Measurements from ENCODE around the gene CFTR. TPM values are rescaled to one million over a fixed set of nuclear protein-coding genes. Genes with fewer than 3 reads are reported as not detected.

Gene CFTR
- total and polyA plus RNA-seq, 2 of the 4 experiments (the other 2 are of a cell fraction) = 0.18 to 0.21 TPM

- intact Hi-C loops (cut with micrococcal nuclease) = no loop called here
- Histone ChIP-seq H3K4me2 (ENCODE audit: low read depth, low read length) (no peak overlapping the region), H3K9ac (ENCODE audit: low read depth, low read length) (no peak overlapping the region), H3K36me3 (ENCODE audit: control insufficient read depth, insufficient read depth, low read length) (no peaks in the 10 kb centered on the region), H4K20me1 (ENCODE audit: insufficient read depth, low read length) (no peaks in the 10 kb centered on the region), H3K79me1 (ENCODE audit: low read depth in 1 of 2, low read length in 2 of 2) (no peaks in the 10 kb centered on the region), H3K4ac (ENCODE audit: low read depth, low read length) (no peak overlapping the region), H2AK5ac (ENCODE audit: low read depth, low read length) (no peak overlapping the region), H3K27me3 (ENCODE audit: control insufficient read depth, insufficient read depth, low read length) (no peaks in the 10 kb centered on the region), H3K27ac (ENCODE audit: insufficient read depth, low read length) (no peak overlapping the region), H2BK120ac (ENCODE audit: low read depth, low read length) (no peak overlapping the region), H3K9me1 (ENCODE audit: insufficient read depth, low read length) (no peaks in the 10 kb centered on the region), H3K14ac (replicated peaks; ENCODE audit: low read depth, low read length) (no peak overlapping the region), H3K18ac (ENCODE audit: low read depth, low read length) (no peak overlapping the region), H3K23ac (ENCODE audit: low read depth, low read length) (no peak overlapping the region), H4K91ac (ENCODE audit: insufficient read depth, low read depth, low read length) (no peak overlapping the region), H2BK5ac (ENCODE audit: low read depth, low read length, poor library complexity, severe bottlenecking) (no peak overlapping the region), H4K5ac (ENCODE audit: low read depth, low read length) (no peak overlapping the region), H2BK15ac (ENCODE audit: low read depth, low read length) (no peak overlapping the region), H3K4me3 (ENCODE audit: insufficient read depth, low read depth, low read length) (no peak overlapping the region), H2BK20ac (ENCODE audit: low read depth, low read length) (no peak overlapping the region), H4K8ac (ENCODE audit: low read depth in 2 of 2, low read length in 2 of 2) (no peak overlapping the region), H3K4me1 (ENCODE audit: control insufficient read depth, insufficient read depth, low read length) (peaks cover 2% of the 10 kb centered on the region; the same call in 1 of the 2 replicates), H3K56ac (ENCODE audit: extremely low read depth, insufficient read depth, low read length) (no peak overlapping the region), H3K9me3 (ENCODE audit: control insufficient read depth, insufficient read depth, low read length) (no peaks in the 10 kb centered on the region), H2AK9ac (replicated peaks; ENCODE audit: low read depth, low read length, poor library complexity) (no peak overlapping the region), H2AFZ (replicated peaks; ENCODE audit: low read length, poor library complexity) (no peak overlapping the region)
- no peak for ATAC-seq (ENCODE audit: low read depth)
- WGBS, 2 experiments (ENCODE audit: extremely low coverage in 2 of 2, insufficient read length in 1 of 2) = no CpG with 5 or more reads among the region's 2 CpGs
- no peak for DNase-seq
- ChIA-PET CTCF (interaction anchor here (1.3 kb wide), 1 partner anchor 9 kb away, joined by 5 read pairs; no protein-coding TSS in a partner anchor), POLR2A (ENCODE audit: unreplicated experiment) (no interaction called here)
- no peak for TF ChIP-seq BHLHE40 (IDR thresholded peaks at IDR 0.05; ENCODE audit: low read depth, low read length)
- no peak for TF ChIP-seq SMC3 (IDR thresholded peaks at IDR 0.05; ENCODE audit: low read depth, low read length)
- BruUV-seq (replicated peaks) = no TSS peak
- dilution Hi-C loops (cut with HindIII; ENCODE audit: low sequenced_read_pairs, unreplicated experiment) = no loop called here
- in situ Hi-C loops (cut with MboI; ENCODE audit: low sequenced_read_pairs) = no loop called here
Measured at GRCh38 chr7:117610396-117610795, 130.6 kb downstream of the CFTR start.
